Epithelial cell of esophagus (primary cell): ENCODE measurements around the gene DEAF1.

Experiments
- DNase-seq: peaks from one replicate; pipeline ENCODE4 v3.0.0; 2010; ENCODE audit warnings: low read depth
- H3K4me3 ChIP-seq: 2 replicates; pipeline ENCODE4 v1.5.1; 2011; ENCODE audit warnings: mild to moderate bottlenecking, low read length, control low read depth
- CTCF ChIP-seq: IDR thresholded peaks from 2 replicates; pipeline ENCODE4 v1.5.1; 2011; ENCODE audit warnings: low read depth, mild to moderate bottlenecking, low read length, control low read depth, inconsistent platforms; ENCODE audit not compliant: insufficient read depth; ENCODE audit errors: missing control alignments

DEAF1 gene

GRCh38 chr11:686451-687243 lies 8.4 kb downstream of the DEAF1 start:
- no peak for DNase-seq
- no peak for TF ChIP-seq CTCF
- no peak overlapping the region for H3K4me3 ChIP-seq

DNA sequence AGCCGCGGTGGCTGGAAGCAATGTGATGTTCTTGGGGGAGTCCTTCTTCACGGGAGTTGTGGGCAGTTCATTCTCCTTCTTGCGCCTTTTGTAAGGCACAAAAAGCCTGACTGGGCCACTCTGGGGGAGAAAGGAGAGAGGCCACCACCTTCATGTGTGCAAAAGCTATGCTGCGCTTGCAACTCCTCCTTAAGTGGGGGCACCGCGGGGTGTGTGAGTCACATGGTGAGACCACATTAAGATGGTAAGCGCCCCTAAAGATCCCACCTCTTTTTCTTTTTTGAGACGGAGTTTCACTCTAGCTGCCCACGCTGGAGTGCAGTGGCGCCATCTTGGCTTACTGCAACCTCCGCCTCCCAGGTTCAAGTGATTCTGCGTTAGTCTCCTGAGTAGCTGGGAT lies 14.1 kb downstream of the DEAF1 start:
- TF ChIP-seq CTCF, result no peak
- DNase-seq, result no peak
- H3K4me3 ChIP-seq, result no peak overlapping the region

GRCh38 chr11:680476-680875 lies 14.5 kb downstream of the DEAF1 start:
- TF ChIP-seq CTCF, result no peak
- no peak for DNase-seq
- H3K4me3 ChIP-seq, result no peak overlapping the region

DNA sequence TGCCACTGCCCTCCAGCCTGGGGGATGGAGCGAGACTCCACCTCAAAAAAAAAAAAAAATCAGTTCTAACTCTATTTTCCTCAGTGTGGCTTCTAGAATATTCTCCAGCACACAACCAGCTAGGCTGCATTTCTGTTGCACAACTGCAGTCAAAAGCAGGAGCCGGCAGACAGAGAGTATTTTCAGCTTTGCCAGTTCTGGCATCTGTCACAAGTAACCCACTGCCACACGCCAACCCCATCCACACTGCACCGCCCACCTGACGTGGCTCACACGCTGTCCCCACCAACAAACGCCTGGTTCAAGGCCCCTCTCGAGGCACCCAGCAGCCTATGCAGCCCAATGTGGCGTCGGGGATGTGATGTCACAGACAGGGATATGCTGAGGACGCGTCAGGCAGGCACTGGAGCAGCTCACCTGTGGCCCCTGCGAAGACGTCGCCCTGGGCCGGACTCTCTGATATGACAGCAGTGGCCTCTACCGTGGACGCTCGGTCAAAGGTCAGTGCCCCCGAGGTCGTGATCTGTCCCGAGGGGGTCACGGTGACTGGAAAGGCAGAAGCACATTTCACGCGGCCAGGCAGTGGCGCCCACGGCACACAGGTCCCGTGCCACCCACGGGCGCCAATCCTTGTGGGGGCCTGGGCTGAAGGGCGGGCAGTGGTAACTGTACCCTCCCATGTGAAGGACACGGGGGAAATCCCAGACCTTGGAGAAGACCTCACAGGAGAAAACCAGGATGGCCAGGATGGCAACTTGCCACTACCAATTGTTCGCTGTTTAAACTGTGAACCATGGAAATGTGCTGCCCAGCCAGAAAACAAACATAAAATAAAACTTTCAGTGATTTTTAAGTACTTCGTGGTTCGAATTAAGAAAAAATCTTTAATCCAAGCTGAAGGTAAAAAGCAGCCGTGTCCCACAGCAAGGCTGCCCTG lies 15.5 kb downstream of the DEAF1 start:
- TF ChIP-seq CTCF, result no peak
- DNase-seq, result no peak
- H3K4me3 ChIP-seq, result no peak overlapping the region

GRCh38 chr11:678297-678696 lies 16.7 kb downstream of the DEAF1 start:
- TF ChIP-seq CTCF, result no peak
- no peak for DNase-seq
- no peak overlapping the region for H3K4me3 ChIP-seq

DNA sequence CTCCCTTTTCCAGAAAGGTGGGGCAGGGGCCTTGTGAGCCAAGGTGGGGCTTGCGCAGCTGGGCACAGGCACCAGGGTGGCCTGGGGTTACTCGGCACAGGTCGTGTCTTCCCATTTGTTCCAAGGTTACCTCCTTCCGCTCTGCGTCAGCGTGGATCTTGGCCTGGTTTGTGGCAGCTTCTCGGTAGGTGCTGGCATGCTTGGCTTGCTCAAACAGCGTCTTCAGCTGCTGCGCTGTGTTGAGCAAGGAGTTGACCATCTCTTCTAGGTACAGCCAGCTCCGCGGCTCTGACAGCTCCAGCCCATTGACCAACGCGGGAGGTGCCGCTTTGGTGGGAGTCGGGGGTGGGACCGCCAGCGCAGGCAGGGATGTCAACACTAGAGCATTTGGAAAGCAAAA lies 20.6 kb downstream of the DEAF1 start:
- no peak for TF ChIP-seq CTCF
- DNase-seq, result no peak
- H3K4me3 ChIP-seq, result no peak overlapping the region
